HG03045 (cell line): ENCODE results near the gene CENPU.
"Not testable (repeated sequence)": the region's sequence is repeated elsewhere in the genome, so short reads cannot be mapped to it uniquely, and the experiment has no call there.

Experiments
- ATAC-seq: cut with Tn5 transposase; IDR thresholded peaks from one replicate; pipeline ENCODE4 v1.9.1; 2021; ENCODE audit warnings: mild to moderate bottlenecking, moderate library complexity; ENCODE audit not compliant: unreplicated experiment

CENPU gene

GRCh38 chr4:184668511-184669114 is 65.3 kb downstream of the CENPU start:
- ATAC-seq, result no peak

DNA sequence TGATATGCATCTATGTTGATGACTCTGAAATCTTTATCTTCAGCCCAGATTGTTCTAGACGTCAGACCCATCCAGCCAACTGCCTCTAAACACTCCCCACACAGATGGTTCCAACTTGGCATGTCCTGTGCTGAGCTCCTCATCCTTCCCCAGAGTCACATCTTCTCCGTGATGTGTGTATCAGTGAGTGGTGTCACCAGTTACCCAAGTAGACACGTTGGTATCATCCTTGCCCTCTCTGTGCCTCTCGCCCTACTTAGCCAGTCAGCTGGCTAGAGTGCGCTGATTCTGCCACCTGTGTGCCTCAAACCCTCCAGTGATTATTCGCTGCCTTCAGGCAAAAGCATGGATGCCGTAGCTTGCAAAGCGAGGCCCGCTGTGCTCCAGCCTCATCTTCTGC is 65.8 kb downstream of the CENPU start:
- ATAC-seq, result no peak

DNA sequence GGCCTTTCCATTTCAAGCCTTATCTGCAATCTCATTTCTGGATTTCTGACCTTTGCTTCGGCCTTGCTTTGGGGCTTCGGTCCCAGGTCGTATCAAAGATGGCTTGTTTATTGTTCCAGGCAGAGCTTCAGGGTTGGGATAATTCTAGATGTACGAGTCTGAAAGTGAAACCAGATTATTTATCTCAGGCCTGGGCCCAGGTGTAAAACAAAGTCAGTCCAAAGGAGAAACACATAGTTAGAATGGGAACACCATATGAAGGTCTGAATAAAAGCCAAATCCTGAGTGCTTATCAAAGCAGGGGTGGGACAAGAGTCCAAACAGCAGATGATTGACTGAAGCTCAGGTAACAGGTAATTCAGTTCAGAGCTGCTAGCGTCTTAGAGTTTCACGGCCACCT is 67.2 kb downstream of the CENPU start:
- ATAC-seq, result no peak

DNA sequence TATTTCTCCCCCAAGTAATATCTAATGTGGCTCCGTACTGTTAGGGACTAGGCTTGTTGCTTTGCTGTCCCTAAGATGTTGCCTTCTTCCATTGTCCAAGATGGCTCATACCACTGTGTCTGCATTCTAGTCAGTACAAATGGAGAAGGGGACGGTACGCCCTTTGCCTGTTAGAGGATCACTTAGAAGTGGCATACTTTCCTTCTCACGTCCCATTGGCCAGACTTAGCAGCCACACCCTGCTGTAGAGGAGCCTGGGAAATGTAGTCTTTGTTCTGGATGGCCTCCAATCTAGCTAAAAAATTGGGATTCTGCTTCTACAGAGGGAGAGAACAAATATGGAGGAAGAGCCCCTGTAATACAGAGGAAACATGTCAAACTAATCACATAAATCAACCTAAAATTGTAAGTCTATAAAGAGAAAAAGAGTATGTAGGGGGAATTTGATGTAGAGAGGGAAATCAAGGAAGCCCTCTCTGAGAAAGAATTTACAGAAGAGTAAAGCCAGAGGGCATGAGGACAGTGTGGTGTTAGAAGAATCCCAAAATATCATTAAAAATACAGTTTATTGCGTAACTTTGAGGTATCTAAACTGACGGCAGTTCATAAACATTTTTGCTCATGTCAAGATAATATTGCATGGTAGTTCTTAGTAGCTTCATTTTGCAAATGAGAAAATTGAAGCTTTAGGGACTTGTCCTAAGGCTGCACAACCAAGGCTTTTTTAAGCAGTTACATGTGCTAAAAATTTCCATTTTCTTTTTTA is 69.3 kb downstream of the CENPU start:
- ATAC-seq, result no peak

DNA sequence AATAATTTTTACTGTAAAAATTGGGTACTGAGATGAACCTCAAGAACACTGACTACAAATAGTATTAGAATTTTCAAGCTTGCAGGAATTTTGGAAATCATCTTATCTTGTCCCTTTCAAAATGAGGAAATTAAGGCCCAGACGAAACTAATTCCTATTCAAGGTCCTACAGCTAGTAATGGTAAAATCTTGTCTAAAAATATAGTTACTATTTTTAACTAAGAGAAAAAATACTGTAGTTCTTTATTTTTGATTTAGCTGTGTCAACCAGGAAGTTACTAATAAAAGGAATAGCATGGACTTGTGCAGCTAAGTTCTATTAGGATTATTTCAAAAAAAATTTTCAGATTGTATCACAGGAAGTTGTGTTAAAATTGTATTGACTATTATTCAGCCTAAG is 71.7 kb downstream of the CENPU start:
- no peak for ATAC-seq

- ATAC-seq, result no peak
Observed at GRCh38 chr4:184660978-184661377, 72.9 kb downstream of the CENPU start.

DNA sequence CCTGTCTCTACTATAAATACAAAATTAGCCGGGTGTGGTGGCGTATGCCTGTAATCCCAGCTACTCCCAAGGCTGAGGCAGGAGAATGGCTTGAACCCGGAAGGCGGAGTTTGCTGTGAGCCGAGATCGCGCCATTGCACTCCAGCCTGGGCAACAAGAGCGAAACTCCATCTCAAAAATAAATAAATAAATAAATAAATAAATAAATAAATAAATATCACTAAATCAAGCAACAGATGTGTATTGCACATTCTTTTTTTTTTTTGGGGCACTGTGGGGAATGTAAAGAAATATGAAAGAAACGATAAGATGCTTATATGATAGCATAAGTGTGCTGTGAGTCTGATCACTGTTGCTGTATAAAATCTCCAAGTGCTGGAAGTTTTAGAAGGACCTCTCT is 76.1 kb downstream of the CENPU start:
- ATAC-seq, result not testable (repeated sequence)

GRCh38 chr4:184657144-184657543 is 76.8 kb downstream of the CENPU start:
- ATAC-seq, result no peak

DNA sequence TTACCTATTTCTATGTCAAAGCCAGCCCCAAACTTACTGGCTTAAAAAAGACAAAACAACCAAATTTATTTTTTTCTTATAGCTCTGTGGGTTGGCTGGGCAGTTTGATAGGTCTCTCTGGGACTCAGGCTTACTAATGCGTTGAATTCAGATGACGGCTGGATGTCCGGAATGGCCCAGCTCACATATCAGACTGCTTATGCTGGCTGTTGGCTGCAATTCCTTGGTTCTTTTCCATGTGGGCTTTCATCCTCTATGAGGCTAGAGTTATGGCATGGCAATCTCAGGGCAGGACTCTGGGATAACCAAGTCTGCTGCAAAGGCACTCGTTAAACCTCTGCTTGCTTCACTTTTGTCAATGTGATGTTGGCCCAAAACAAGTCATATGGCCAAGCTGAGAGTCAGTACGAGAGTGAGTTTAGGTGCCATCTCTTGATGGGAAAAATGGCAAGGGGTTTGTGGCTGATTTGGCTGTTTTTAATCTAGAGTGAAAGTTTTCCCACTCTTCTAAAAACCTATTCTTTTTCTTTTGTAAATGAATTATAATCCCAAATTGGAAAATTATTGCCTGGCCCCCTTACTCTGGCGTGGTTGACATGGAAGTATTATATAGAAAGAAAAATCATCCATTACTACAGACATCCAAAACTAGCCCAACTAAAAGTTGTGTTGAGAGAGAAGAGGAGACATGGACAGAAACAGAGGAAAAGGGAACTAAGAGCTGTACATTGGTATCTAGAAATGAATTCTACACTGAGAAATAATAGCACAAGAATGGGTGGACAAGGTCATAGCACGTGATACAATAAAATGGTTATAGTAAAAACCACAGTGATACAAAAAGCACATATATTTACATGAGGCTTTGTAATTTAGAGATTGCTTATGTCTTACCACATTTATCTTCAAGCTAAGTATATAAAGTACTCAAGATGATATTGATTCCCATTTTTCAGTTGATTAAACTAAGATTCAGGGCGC is 77.7 kb downstream of the CENPU start:
- ATAC-seq, result no peak

- no peak for ATAC-seq
Observed at GRCh38 chr4:184653650-184654049, 80.2 kb downstream of the CENPU start.

GRCh38 chr4:184652681-184653080 is 81.2 kb downstream of the CENPU start:
- not testable (repeated sequence) for ATAC-seq

GRCh38 chr4:184651899-184652298 is 82.0 kb downstream of the CENPU start:
- no peak for ATAC-seq

DNA sequence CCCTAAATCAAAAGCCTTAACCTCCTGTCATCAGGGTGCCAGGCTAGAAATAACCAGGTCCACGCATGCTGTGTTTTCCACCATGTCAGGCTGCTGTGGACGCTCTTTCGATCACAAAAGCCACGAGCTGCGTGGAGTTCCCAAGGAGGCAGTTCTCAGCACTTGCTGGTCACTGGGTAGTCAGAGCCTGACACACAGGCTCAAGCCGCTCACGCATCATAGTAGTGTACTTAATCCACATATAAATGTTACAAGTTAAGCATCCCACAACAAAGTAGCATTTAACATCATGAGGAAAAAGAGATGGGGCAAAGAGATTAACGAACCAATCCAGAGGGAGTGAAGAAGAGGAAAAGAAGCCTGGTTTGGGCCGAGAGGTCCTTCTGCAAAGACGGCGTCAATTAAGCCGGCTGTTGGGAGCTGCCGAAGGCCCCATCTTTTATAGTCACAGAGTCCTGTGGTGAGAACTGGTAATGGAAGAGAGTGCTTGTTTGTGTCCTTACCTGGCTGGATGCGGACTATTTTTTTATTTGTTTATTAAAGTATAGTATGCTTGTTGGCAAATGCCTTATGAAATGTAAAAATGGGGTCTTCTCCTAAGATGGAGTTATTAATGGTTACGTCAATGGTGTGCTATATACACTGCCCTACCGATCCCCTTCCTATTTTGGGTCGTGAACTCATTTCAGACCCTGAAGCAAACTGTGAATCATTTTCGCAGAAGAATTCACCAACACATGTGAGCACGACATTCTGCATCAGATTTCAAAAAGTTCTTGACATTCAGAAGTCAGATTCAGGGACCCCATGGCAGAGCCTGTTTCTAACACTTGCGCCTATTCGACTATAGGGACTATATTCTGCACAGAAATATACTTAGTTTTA is 83.7 kb downstream of the CENPU start:
- peak; percentile 9 for ATAC-seq

GRCh38 chr4:184649026-184649970 is 84.6 kb downstream of the CENPU start, which contains the start of the genes CASP3 and PRIMPOL:
Gene CASP3, minus strand, starts transcription at chr4:184649447. Its CDS starts 10,994 bp downstream, at chr4:184638453.
Gene PRIMPOL, plus strand, starts transcription at chr4:184649738. Its CDS starts 7,403 bp downstream, at chr4:184657141.
- peak; percentile 84 for ATAC-seq

- peak; percentile 31 for ATAC-seq
Observed at GRCh38 chr4:184648313-184649025, 85.4 kb downstream of the CENPU start.

DNA sequence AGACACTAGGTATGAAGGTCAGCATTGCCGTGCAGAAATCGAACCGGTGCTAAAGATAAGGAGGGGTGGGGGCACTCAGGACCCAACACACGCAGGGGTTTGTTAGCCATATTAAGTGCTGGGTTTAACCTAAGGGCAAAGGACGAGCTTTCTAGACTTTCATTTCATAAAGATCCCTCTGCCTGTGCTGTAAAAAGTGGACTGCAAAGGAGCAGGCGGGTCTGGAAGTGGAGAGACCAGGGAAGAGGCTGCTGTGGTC is 85.9 kb downstream of the CENPU start:
- no peak for ATAC-seq

DNA sequence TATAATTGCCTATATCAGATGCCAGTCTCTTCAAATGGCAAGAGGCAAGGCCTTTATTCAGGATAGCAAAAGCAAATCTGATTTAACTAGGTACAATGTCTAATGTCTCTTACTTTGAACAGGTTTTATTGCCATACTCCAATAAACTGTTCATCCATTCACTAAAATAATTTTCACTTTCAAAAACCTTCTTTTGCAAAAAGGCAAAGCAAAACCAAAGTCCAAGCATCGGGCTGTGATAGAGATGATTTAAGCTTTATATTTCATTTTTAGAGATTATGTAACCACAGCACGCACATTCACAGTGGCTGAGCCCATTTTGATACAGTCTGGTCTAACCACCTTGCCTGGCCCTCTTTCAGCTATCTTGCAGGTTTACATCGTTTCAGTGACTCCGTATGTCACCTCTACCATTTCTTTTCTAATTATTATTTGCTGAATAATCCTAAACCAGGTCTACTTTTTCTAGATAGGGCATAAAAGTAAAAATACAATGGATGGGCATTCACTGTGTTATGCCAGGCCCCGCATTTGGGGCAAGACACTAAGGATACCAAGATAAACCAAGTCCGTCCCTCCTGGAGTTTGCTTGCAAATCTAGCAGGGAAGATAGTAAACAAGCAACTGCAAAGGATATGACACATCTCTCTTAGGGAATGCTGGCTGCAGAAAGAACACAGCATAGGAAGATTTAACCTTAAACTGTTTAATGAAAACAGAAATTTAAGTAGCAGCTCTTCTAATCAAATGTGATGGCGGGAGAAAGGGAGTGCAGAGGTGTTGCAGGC is 86.4 kb downstream of the CENPU start:
- ATAC-seq, result no peak
